ENCODE results near the gene SSH2.

SSH2 gene

DNA sequence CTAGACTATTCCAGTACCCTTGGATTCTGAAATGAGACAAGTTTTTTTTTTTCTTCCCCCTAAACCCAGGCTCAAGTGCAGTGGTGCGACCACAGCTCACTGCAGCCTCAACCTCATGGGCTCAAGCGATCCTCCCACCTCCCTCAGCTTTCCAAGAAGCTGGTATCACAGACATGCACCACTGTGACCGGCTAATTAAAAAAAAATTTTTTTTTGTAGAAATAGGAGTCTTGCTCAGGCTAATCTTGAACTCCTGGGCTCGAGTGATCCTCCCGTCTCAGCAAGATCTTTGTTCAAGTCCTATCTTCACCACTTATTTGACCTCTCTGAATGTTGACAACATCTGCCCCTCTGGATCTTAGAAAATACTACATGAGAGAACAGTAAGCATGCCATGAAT is 280.7 kb downstream of the SSH2 start:
- Histone ChIP-seq H3K4me1 (ENCODE audit: low read length) (no peaks in the 10 kb centered on the region), H3K27me3 (replicated peaks; ENCODE audit: insufficient read depth, low read length) (no peaks in the 10 kb centered on the region), H2AFZ (ENCODE audit: low read length) (no peak overlapping the region), H3K9ac (ENCODE audit: low read length) (no peak overlapping the region), H3K36me3 (replicated peaks; ENCODE audit: insufficient read depth, low read length) (no peaks in the 10 kb centered on the region), H3K4me3 (ENCODE audit: low read length) (no peak overlapping the region), H3K9me2 (replicated peaks; ENCODE audit: insufficient read depth, low read length) (no peaks in the 10 kb centered on the region), H3K27ac (ENCODE audit: low read length) (no peak overlapping the region), H3F3A (ENCODE audit: insufficient read depth, low read length) (no peaks in the 10 kb centered on the region), H3K4me2 (ENCODE audit: low read depth, low read length) (no peak overlapping the region), H3K9me3 (replicated peaks; ENCODE audit: insufficient read depth, low read length) (no peaks in the 10 kb centered on the region), H3K79me2 (ENCODE audit: low read length) (no peaks in the 10 kb centered on the region), H4K20me1 (ENCODE audit: insufficient read depth, low read length) (no peaks in the 10 kb centered on the region)
- no peak for TF ChIP-seq EZH2 (optimal IDR thresholded peaks at IDR 0.05; ENCODE audit: low read depth, low read length)
- TF ChIP-seq EZH2phosphoT487 (IDR thresholded peaks at IDR 0.05; ENCODE audit: low read length), result no peak
- TF ChIP-seq, protein P1, sequence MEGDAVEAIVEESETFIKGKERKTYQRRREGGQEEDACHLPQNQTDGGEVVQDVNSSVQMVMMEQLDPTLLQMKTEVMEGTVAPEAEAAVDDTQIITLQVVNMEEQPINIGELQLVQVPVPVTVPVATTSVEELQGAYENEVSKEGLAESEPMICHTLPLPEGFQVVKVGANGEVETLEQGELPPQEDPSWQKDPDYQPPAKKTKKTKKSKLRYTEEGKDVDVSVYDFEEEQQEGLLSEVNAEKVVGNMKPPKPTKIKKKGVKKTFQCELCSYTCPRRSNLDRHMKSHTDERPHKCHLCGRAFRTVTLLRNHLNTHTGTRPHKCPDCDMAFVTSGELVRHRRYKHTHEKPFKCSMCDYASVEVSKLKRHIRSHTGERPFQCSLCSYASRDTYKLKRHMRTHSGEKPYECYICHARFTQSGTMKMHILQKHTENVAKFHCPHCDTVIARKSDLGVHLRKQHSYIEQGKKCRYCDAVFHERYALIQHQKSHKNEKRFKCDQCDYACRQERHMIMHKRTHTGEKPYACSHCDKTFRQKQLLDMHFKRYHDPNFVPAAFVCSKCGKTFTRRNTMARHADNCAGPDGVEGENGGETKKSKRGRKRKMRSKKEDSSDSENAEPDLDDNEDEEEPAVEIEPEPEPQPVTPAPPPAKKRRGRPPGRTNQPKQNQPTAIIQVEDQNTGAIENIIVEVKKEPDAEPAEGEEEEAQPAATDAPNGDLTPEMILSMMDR (IDR thresholded peaks at IDR 0.05; ENCODE audit: low read length), result no peak
- no peak for DNase-seq

DNA sequence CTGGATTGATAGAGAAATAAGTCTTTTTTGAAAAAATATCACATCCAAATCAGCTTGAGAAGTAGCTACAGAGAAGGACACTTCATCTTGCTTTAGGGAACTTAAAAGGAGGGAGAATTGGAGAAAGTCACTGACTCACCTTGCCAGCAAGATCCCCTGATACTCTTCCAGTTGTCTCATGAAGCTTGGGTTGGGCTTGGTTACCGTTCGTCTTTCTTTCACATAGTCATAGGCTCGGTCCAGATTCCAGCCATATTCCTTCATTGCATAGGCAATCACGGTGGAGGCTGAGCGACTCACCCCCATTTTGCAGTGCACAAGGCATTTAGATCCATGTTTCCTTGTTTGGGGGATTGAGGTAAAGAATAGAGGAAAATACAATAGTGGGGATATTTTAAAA is 282.0 kb downstream of the SSH2 start:
- no peak overlapping the region for H3K4me3 ChIP-seq (ENCODE audit: low read length)
- H3K36me3 ChIP-seq (replicated peaks; ENCODE audit: insufficient read depth, low read length), result no peaks in the 10 kb centered on the region
- H3K4me2 ChIP-seq (ENCODE audit: low read depth, low read length), result no peak overlapping the region
- H3F3A ChIP-seq (ENCODE audit: insufficient read depth, low read length), result no peaks in the 10 kb centered on the region
- no peak overlapping the region for H3K27ac ChIP-seq (ENCODE audit: low read length)
- no peaks in the 10 kb centered on the region for H3K27me3 ChIP-seq (replicated peaks; ENCODE audit: insufficient read depth, low read length)
- H3K9ac ChIP-seq (ENCODE audit: low read length), result no peak overlapping the region
- H3K79me2 ChIP-seq (ENCODE audit: low read length), result no peaks in the 10 kb centered on the region
- no peaks in the 10 kb centered on the region for H3K9me2 ChIP-seq (replicated peaks; ENCODE audit: insufficient read depth, low read length)
- H4K20me1 ChIP-seq (ENCODE audit: insufficient read depth, low read length), result no peaks in the 10 kb centered on the region
- DNase-seq, result no peak
- TF ChIP-seq EZH2 (optimal IDR thresholded peaks at IDR 0.05; ENCODE audit: low read depth, low read length), result no peak
- no peak for TF ChIP-seq EZH2phosphoT487 (IDR thresholded peaks at IDR 0.05; ENCODE audit: low read length)
- TF ChIP-seq, protein P1 (IDR thresholded peaks at IDR 0.05; ENCODE audit: low read length), result no peak
- H2AFZ ChIP-seq (ENCODE audit: low read length), result no peak overlapping the region
- no peaks in the 10 kb centered on the region for H3K9me3 ChIP-seq (replicated peaks; ENCODE audit: insufficient read depth, low read length)
- no peaks in the 10 kb centered on the region for H3K4me1 ChIP-seq (ENCODE audit: low read length)

DNA sequence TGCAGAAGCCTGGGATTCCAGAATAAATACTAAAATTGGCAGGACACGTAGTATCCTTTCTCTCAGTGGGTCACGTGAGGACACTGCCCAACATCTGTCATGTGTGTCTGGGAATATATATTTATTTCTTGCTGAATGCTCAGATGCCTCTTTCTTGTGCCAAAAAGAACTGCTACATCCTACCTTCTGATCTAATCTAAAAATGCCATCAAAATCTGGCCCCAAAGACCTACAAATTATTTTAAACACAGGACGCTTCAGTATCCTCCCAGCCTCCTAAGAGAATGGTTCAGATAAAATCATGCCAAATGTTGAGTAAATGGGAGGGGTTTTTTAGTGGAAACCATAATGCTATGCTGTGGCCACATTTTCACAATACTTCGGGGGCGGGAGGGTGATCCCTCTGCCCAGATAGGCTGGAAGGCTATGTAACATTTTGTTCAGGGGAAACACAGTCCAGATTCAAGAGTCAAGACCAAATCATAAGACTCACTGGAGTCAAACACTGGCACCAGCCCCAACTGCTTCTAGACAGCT is 284.4 kb downstream of the SSH2 start:
- no peak for DNase-seq
- Histone ChIP-seq H3K79me2 (ENCODE audit: low read length) (no peaks in the 10 kb centered on the region), H3K4me2 (ENCODE audit: low read depth, low read length) (no peak overlapping the region), H3K4me1 (ENCODE audit: low read length) (peaks cover 3% of the 10 kb centered on the region; the same call in 1 of the 2 replicates), H4K20me1 (ENCODE audit: insufficient read depth, low read length) (no peaks in the 10 kb centered on the region), H3K27me3 (replicated peaks; ENCODE audit: insufficient read depth, low read length) (no peaks in the 10 kb centered on the region), H2AFZ (ENCODE audit: low read length) (no peak overlapping the region), H3K36me3 (replicated peaks; ENCODE audit: insufficient read depth, low read length) (no peaks in the 10 kb centered on the region), H3K9me2 (replicated peaks; ENCODE audit: insufficient read depth, low read length) (no peaks in the 10 kb centered on the region), H3F3A (ENCODE audit: insufficient read depth, low read length) (no peaks in the 10 kb centered on the region), H3K9ac (ENCODE audit: low read length) (no peak overlapping the region), H3K27ac (ENCODE audit: low read length) (no peak overlapping the region), H3K4me3 (ENCODE audit: low read length) (no peak overlapping the region), H3K9me3 (replicated peaks; ENCODE audit: insufficient read depth, low read length) (no peaks in the 10 kb centered on the region)
- TF ChIP-seq EZH2phosphoT487 (IDR thresholded peaks at IDR 0.05; ENCODE audit: low read length) (no peak), EZH2 (optimal IDR thresholded peaks at IDR 0.05; ENCODE audit: low read depth, low read length) (no peak)
- TF ChIP-seq, protein P1 (IDR thresholded peaks at IDR 0.05; ENCODE audit: low read length), result no peak
